WERI-Rb-1 (cell line): ENCODE results near the gene FAM200C.

Experiments
- DNase-seq: peaks from one replicate; pipeline ENCODE4 v3.0.0-alpha.2; 2020
- H3K27ac ChIP-seq: fragments of 250-450 bp; sonication (Bioruptor Pico); 2 replicates; pipeline ENCODE4 v1.5.1; 2020; ENCODE audit warnings: mild to moderate bottlenecking, moderate library complexity
- H3K27me3 ChIP-seq: fragments of 250-450 bp; sonication (Bioruptor Pico); 2 replicates; pipeline ENCODE4 v1.5.1; 2021; ENCODE audit warnings: mild to moderate bottlenecking, low read depth, moderate library complexity; ENCODE audit not compliant: insufficient read depth, severe bottlenecking
- H3K36me3 ChIP-seq: fragments of 250-450 bp; sonication (Bioruptor Pico); 2 replicates; pipeline ENCODE4 v1.5.1; 2020; ENCODE audit warnings: mild to moderate bottlenecking, moderate library complexity
- H3K4me3 ChIP-seq: 2 replicates; pipeline ENCODE4 v1.5.1; 2011; ENCODE audit warnings: low read depth, mild to moderate bottlenecking, control low read depth, low read length
- H3K9me3 ChIP-seq: fragments of 250-450 bp; sonication (Bioruptor Pico); 2 replicates; pipeline ENCODE4 v1.5.1; 2021; ENCODE audit warnings: mild to moderate bottlenecking, moderate library complexity; ENCODE audit not compliant: severe bottlenecking
- CTCF ChIP-seq: IDR thresholded peaks from 2 replicates; pipeline ENCODE4 v1.5.1; 2011; ENCODE audit warnings: low read depth, mild to moderate bottlenecking, control low read depth, inconsistent platforms, low read length

FAM200C gene

GRCh38 chr5:160361624-160362228, 38.1 kb downstream of the FAM200C start:
- no peak for TF ChIP-seq CTCF
- no peak overlapping the region for H3K4me3 ChIP-seq
- DNase-seq = no peak
- no peaks in the 10 kb centered on the region for H3K9me3 ChIP-seq
- H3K27ac ChIP-seq = no peak overlapping the region
- H3K36me3 ChIP-seq = no peaks in the 10 kb centered on the region
- no peaks in the 10 kb centered on the region for H3K27me3 ChIP-seq

GRCh38 chr5:160360310-160360709, 39.5 kb downstream of the FAM200C start:
- Histone ChIP-seq H3K4me3 (no peak overlapping the region), H3K36me3 (no peaks in the 10 kb centered on the region), H3K27ac (no peak overlapping the region), H3K27me3 (no peaks in the 10 kb centered on the region), H3K9me3 (no peaks in the 10 kb centered on the region)
- DNase-seq = no peak
- no peak for TF ChIP-seq CTCF

- Histone ChIP-seq H3K4me3 (no peak overlapping the region), H3K27ac (no peak overlapping the region), H3K36me3 (no peaks in the 10 kb centered on the region), H3K9me3 (no peaks in the 10 kb centered on the region), H3K27me3 (no peaks in the 10 kb centered on the region)
- no peak for DNase-seq
- TF ChIP-seq CTCF = no peak
Observed at GRCh38 chr5:160359816-160360215, 40.0 kb downstream of the FAM200C start.

GRCh38 chr5:160359242-160359641, 40.6 kb downstream of the FAM200C start:
- Histone ChIP-seq H3K9me3 (no peaks in the 10 kb centered on the region), H3K4me3 (no peak overlapping the region), H3K27me3 (no peaks in the 10 kb centered on the region), H3K36me3 (no peaks in the 10 kb centered on the region), H3K27ac (no peak overlapping the region)
- DNase-seq = no peak
- no peak for TF ChIP-seq CTCF

GRCh38 chr5:160357861-160358411, 41.9 kb downstream of the FAM200C start:
- no peak for DNase-seq
- no peak overlapping the region; the same call in 1 of the 2 replicates for H3K27ac ChIP-seq
- no peaks in the 10 kb centered on the region for H3K27me3 ChIP-seq
- H3K36me3 ChIP-seq = no peaks in the 10 kb centered on the region
- H3K9me3 ChIP-seq = no peaks in the 10 kb centered on the region
- H3K4me3 ChIP-seq = no peak overlapping the region
- TF ChIP-seq CTCF = no peak

- no peaks in the 10 kb centered on the region for H3K9me3 ChIP-seq
- DNase-seq = no peak
- H3K4me3 ChIP-seq = no peak overlapping the region
- no peaks in the 10 kb centered on the region for H3K27me3 ChIP-seq
- no peak overlapping the region for H3K27ac ChIP-seq
- TF ChIP-seq CTCF = no peak
- H3K36me3 ChIP-seq = no peaks in the 10 kb centered on the region
Observed at GRCh38 chr5:160357394-160357793, 42.5 kb downstream of the FAM200C start.
